ENCODE measurements around the gene TMED10. TPM values are rescaled to one million over a fixed set of nuclear protein-coding genes. Genes with fewer than 3 reads are reported as not detected.
A peak's percentile ranks its signal among the peaks of the same experiment; 100 is the strongest.

Gene TMED10
- total RNA-seq, 2 experiments from 2014 or later, result 129 to 221 TPM

DNA sequence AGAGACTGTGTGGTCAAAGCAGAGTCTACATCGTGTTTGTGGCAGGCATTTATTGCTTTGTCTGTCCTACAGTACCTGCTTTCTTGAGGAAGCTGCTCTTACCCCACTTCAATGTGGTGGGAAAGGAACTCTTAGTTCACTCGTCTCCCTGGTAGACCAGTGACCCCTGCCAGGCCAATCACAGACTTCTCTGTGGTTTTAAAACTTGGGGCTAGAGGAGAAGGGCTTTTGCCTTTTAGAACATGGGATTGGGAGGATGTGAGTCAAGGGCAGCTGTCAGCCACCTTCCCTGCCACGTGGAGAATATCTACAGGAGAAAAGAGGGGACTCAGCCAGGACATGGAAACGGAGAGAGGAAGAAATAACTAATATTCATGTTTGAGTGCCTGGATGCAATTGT lies 36.8 kb upstream of the TMED10 start:
- DNase-seq (ENCODE audit: low spot score), result no peak
- no peak overlapping the region for H3K4me2 ChIP-seq (ENCODE audit: low read length)
- ChIA-PET POLR2A (interaction anchor here (0.9 kb wide), 1 partner anchor 27 kb away, joined by 3 read pairs; no protein-coding TSS in a partner anchor), CTCF (ENCODE audit: unreplicated experiment) (no interaction called here)
- no peaks in the 10 kb centered on the region for H4K20me1 ChIP-seq (ENCODE audit: insufficient read depth, low read length)
- intact Hi-C loops (cut with micrococcal nuclease; ENCODE audit: unreplicated experiment), result no loop called here
- no peak overlapping the region for H3K4me3 ChIP-seq (ENCODE audit: low read depth, low read length, poor library complexity, severe bottlenecking)
- TF ChIP-seq, protein P1, sequence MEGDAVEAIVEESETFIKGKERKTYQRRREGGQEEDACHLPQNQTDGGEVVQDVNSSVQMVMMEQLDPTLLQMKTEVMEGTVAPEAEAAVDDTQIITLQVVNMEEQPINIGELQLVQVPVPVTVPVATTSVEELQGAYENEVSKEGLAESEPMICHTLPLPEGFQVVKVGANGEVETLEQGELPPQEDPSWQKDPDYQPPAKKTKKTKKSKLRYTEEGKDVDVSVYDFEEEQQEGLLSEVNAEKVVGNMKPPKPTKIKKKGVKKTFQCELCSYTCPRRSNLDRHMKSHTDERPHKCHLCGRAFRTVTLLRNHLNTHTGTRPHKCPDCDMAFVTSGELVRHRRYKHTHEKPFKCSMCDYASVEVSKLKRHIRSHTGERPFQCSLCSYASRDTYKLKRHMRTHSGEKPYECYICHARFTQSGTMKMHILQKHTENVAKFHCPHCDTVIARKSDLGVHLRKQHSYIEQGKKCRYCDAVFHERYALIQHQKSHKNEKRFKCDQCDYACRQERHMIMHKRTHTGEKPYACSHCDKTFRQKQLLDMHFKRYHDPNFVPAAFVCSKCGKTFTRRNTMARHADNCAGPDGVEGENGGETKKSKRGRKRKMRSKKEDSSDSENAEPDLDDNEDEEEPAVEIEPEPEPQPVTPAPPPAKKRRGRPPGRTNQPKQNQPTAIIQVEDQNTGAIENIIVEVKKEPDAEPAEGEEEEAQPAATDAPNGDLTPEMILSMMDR (conservative IDR thresholded peaks at IDR 0.05; ENCODE audit: low read length), result no peak
- TF ChIP-seq EZH2phosphoT487 (IDR thresholded peaks at IDR 0.05; ENCODE audit: borderline replicate concordance, low read depth, low read length), result no peak
- BruUV-seq (replicated peaks), result no TSS peak
- H3K9me3 ChIP-seq (ENCODE audit: low read length), result no peaks in the 10 kb centered on the region
- no peak overlapping the region for H3K27ac ChIP-seq (ENCODE audit: low read depth, low read length, poor library complexity, severe bottlenecking)
- peak overlapping the region; percentile 39; the same call in 1 of the 2 replicates for H2AFZ ChIP-seq (ENCODE audit: low read length)
- no peaks in the 10 kb centered on the region for H3K36me3 ChIP-seq (ENCODE audit: insufficient read depth, low read length)
- H3K4me1 ChIP-seq (ENCODE audit: insufficient read depth, low read length, poor library complexity, severe bottlenecking), result peaks cover 11% of the 10 kb centered on the region
- H3K79me2 ChIP-seq (ENCODE audit: insufficient read depth, low read depth, low read length), result no peaks in the 10 kb centered on the region
- H3K9me2 ChIP-seq (ENCODE audit: insufficient read depth, low read length), result no peaks in the 10 kb centered on the region

GRCh38 chr14:75208843-75209242 lies 32.4 kb upstream of the TMED10 start:
- no peaks in the 10 kb centered on the region for H3K79me2 ChIP-seq (ENCODE audit: insufficient read depth, low read depth, low read length)
- no peaks in the 10 kb centered on the region for H3K36me3 ChIP-seq (ENCODE audit: insufficient read depth, low read length)
- DNase-seq (ENCODE audit: low spot score), result no peak
- no TSS peak for BruUV-seq (replicated peaks)
- no peak overlapping the region for H3K4me3 ChIP-seq (ENCODE audit: low read depth, low read length, poor library complexity, severe bottlenecking)
- ChIA-PET POLR2A (no interaction called here), CTCF (ENCODE audit: unreplicated experiment) (no interaction called here)
- intact Hi-C loops (cut with micrococcal nuclease; ENCODE audit: unreplicated experiment), result no loop called here
- no peaks in the 10 kb centered on the region for H4K20me1 ChIP-seq (ENCODE audit: insufficient read depth, low read length)
- no peak overlapping the region for H3K27ac ChIP-seq (ENCODE audit: low read depth, low read length, poor library complexity, severe bottlenecking)
- peaks cover 16% of the 10 kb centered on the region for H3K4me1 ChIP-seq (ENCODE audit: insufficient read depth, low read length, poor library complexity, severe bottlenecking)
- no peak overlapping the region for H3K4me2 ChIP-seq (ENCODE audit: low read length)
- no peaks in the 10 kb centered on the region for H3K9me3 ChIP-seq (ENCODE audit: low read length)
- no peak for TF ChIP-seq EZH2phosphoT487 (IDR thresholded peaks at IDR 0.05; ENCODE audit: borderline replicate concordance, low read depth, low read length)
- TF ChIP-seq, protein P1 (conservative IDR thresholded peaks at IDR 0.05; ENCODE audit: low read length), result no peak
- H3K9me2 ChIP-seq (ENCODE audit: insufficient read depth, low read length), result no peaks in the 10 kb centered on the region
- H2AFZ ChIP-seq (ENCODE audit: low read length), result no peak overlapping the region

GRCh38 chr14:75206190-75206589 lies 29.8 kb upstream of the TMED10 start:
- BruUV-seq (replicated peaks), result no TSS peak
- Histone ChIP-seq H4K20me1 (ENCODE audit: insufficient read depth, low read length) (no peaks in the 10 kb centered on the region), H3K79me2 (ENCODE audit: insufficient read depth, low read depth, low read length) (no peaks in the 10 kb centered on the region), H3K27ac (ENCODE audit: low read depth, low read length, poor library complexity, severe bottlenecking) (no peak overlapping the region), H3K9me3 (ENCODE audit: low read length) (no peaks in the 10 kb centered on the region), H3K9me2 (ENCODE audit: insufficient read depth, low read length) (no peaks in the 10 kb centered on the region), H2AFZ (ENCODE audit: low read length) (no peak overlapping the region), H3K36me3 (ENCODE audit: insufficient read depth, low read length) (no peaks in the 10 kb centered on the region), H3K4me3 (ENCODE audit: low read depth, low read length, poor library complexity, severe bottlenecking) (no peak overlapping the region), H3K4me1 (ENCODE audit: insufficient read depth, low read length, poor library complexity, severe bottlenecking) (peaks cover 12% of the 10 kb centered on the region), H3K4me2 (ENCODE audit: low read length) (no peak overlapping the region)
- POLR2A ChIA-PET, result interaction anchor here (0.6 kb wide), 1 partner anchor 68 kb away, joined by 6 read pairs; no protein-coding TSS in a partner anchor
- no peak for DNase-seq (ENCODE audit: low spot score)
- CTCF ChIA-PET (ENCODE audit: unreplicated experiment), result no interaction called here
- TF ChIP-seq, protein P1 (conservative IDR thresholded peaks at IDR 0.05; ENCODE audit: low read length), result no peak
- no peak for TF ChIP-seq EZH2phosphoT487 (IDR thresholded peaks at IDR 0.05; ENCODE audit: borderline replicate concordance, low read depth, low read length)
- intact Hi-C loops (cut with micrococcal nuclease; ENCODE audit: unreplicated experiment), result no loop called here

All from OCI-LY7 (cell line).